Measurements from ENCODE around the gene TVP23B.
"Not testable (repeated sequence)": the region's sequence is repeated elsewhere in the genome, so short reads cannot be mapped to it uniquely, and the experiment has no call there.

DNA sequence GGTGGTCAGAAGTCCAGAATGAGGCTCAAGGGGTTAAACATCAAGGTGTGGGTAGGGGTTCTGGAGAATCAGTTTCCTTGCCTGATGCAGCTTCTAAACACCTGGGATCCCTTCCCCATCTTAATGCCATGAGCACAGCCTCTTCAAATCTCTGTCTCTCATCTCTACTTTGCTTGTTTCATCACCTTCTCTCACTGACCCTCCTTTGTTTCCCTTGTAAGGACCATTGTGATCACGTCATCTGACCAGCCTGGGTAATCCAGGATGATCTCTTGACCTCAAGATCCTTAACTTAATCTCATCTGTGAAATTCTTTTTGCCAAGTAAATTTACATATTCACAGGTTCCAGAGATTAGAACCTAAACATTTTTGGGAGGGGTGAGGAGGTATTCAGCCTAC, 5.0 kb downstream of the TVP23B start:
- not testable (repeated sequence) for TF ChIP-seq ZFX (IDR thresholded peaks at IDR 0.05; ENCODE audit: borderline replicate concordance)
- TF ChIP-seq, protein P1, sequence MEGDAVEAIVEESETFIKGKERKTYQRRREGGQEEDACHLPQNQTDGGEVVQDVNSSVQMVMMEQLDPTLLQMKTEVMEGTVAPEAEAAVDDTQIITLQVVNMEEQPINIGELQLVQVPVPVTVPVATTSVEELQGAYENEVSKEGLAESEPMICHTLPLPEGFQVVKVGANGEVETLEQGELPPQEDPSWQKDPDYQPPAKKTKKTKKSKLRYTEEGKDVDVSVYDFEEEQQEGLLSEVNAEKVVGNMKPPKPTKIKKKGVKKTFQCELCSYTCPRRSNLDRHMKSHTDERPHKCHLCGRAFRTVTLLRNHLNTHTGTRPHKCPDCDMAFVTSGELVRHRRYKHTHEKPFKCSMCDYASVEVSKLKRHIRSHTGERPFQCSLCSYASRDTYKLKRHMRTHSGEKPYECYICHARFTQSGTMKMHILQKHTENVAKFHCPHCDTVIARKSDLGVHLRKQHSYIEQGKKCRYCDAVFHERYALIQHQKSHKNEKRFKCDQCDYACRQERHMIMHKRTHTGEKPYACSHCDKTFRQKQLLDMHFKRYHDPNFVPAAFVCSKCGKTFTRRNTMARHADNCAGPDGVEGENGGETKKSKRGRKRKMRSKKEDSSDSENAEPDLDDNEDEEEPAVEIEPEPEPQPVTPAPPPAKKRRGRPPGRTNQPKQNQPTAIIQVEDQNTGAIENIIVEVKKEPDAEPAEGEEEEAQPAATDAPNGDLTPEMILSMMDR (IDR thresholded peaks at IDR 0.05), result not testable (repeated sequence)

Measured in 22Rv1 (cell line).